Keratinocyte (primary cell): ENCODE data around the gene PLA2R1.

ENCODE experiments used
- CTCF ChIP-seq, 3 experiments: IDR thresholded peaks in 1 of 3; conservative IDR thresholded peaks in 1 of 3; optimal IDR thresholded peaks in 1 of 3; 2 replicates in 2 of 3; 3 replicates in 1 of 3; pipeline versions ENCODE3 to v1.5.1; 2011; ENCODE audit warnings: low read length in 3 of 3, mild to moderate bottlenecking in 3 of 3, moderate library complexity in 2 of 3, control low read depth in 1 of 3, inconsistent platforms in 1 of 3; ENCODE audit not compliant: insufficient read depth in 2 of 3; ENCODE audit errors: extremely low read depth in 1 of 3
- EZH2 ChIP-seq: IDR thresholded peaks from one replicate; pipeline ENCODE4 v1.6.1; 2012; ENCODE audit warnings: inconsistent platforms, mild to moderate bottlenecking, low read length, moderate library complexity

DNA sequence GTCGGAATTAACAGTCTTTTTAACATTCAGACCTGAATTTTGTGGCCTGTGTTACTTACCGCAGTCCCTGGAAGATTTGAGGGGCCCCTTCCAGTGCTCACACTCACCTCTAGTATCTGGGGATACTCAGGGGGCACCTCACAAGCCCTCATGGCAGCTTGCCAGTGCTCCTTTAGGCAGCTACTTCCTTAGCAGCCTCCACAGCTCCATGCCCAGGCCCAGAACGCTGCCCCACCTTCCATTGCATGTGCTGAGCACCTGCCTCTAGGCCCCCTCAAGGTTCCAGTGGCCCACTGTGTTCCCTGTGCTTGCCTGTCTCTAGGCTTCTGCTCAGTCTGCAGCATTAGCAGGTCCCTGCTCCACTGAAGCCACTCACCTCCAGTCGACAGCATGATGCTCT lies 30.0 kb upstream of the PLA2R1 start:
- TF ChIP-seq CTCF (optimal IDR thresholded peaks at IDR 0.05 in 1 of 3, IDR thresholded peaks at IDR 0.05 in 1 of 3, conservative IDR thresholded peaks at IDR 0.05 in 1 of 3; ENCODE audit: extremely low read depth in 1 of 3, insufficient read depth in 2 of 3, low read length in 3 of 3) (no peak), EZH2 (no peak)
